GM19438 (cell line): Measurements from ENCODE around the gene ICE1.
A peak's percentile ranks its signal among the peaks of the same experiment; 100 is the strongest.
"Not testable (repeated sequence)": the region's sequence is repeated elsewhere in the genome, so short reads cannot be mapped to it uniquely, and the experiment has no call there.

Experiments used
- ATAC-seq: cut with Tn5 transposase; IDR thresholded peaks from one replicate; pipeline ENCODE4 v1.9.1; 2021; ENCODE audit warnings: low read depth; ENCODE audit not compliant: unreplicated experiment

ICE1 gene

DNA sequence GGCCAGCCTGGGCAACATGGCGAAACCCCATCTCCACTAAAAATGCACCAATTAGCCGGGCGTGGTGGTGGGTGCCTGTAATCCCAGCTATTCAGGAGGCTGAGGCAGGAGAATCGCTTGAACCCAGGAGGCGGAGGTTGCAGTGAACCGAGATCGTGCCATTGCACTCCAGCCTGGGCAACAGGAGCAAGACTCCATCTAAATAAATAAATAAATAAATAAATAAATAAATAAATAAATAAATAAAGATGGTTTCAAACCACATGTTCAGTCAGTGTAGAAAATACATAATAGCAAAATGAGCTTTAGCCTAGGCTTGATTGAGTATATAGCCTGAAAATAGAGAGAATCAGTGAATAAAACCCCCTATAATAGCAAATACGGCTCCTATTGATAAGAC, 27.4 kb upstream of the ICE1 start:
- ATAC-seq = not testable (repeated sequence)

DNA sequence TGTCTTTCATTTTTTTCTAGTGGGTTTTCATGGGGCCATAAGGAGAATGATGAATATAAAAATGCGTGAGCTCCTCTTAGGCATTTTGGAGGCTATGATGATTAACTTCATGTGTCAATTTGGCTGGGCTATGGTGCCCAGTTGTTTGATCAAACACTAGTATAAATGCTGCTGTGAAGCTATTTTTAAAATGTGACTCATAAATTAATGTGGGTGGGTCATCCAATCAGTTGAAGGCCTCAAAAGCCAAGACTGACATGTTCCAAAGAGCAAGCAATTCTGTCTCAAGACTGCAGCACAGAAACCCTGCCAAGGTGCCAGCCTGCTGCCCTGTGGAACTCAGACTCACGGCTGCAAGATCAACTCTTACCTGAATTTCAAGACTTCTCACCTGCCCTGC, 24.4 kb upstream of the ICE1 start:
- ATAC-seq = no peak

- ATAC-seq = no peak
Measured at GRCh38 chr5:5401095-5401494, 21.4 kb upstream of the ICE1 start.

- ATAC-seq = no peak
Measured at GRCh38 chr5:5403741-5404140, 18.7 kb upstream of the ICE1 start.

GRCh38 chr5:5404381-5404780, 18.1 kb upstream of the ICE1 start:
- ATAC-seq = no peak

DNA sequence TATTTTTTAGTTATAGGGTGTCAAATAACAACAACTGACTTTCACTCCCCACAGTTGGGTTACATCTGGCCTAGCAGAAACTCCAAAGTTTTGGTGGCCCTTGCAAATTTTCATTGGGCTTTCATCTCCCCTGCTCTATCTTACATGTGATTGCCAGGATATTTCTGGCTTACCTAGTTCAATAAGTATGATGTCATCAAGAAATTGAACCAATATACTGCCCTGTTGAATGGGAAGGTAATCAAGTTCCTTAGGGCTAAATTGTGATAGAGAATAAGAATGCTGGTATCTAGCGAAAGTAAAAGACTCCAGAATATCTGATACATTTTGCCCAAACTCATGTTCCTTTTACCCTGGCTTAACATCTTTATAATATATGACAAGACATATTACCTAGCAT, 17.0 kb upstream of the ICE1 start:
- ATAC-seq = no peak

- no peak for ATAC-seq
Measured at GRCh38 chr5:5407924-5408323, 14.6 kb upstream of the ICE1 start.

GRCh38 chr5:5409151-5409810, 13.2 kb upstream of the ICE1 start:
- ATAC-seq = no peak

GRCh38 chr5:5413856-5414255, 8.6 kb upstream of the ICE1 start:
- not testable (repeated sequence) for ATAC-seq

DNA sequence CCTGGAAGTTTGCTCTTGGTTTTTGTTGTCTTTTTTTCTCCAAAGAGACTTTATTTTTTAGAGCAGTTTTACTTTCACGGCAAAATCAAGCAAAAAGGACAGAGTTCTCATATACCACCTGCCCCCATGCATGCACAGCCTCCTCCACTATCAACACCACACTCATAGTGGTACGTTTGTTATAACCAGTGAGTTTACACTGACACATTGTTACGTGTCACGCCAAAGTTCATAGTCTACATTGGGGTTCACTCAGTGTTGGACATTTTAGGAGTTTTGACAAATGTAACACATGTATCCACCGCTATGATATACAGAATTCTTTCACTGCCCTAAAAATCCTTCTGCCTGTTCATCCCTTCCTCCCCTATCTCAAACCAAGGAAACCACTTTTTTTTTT, 7.5 kb upstream of the ICE1 start:
- no peak for ATAC-seq

DNA sequence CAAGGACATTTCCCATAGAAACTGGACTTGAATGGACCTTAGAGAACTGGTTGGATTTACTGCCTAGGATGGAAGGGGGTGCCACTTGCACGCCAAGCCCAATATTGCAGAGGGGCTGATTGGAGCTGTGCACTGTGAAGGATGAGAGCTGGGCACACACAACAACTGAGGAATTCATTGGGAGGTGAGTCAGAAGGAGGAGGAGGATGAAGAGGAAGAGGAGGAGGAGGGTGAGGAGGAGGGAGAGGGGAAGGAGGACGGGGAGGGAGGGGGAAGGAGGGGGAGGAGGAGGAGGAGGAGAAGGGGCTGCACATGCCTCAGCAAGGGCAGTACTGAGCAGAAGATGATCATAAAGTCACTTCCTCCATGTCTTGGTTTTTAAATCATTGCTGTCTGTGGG, 5.7 kb upstream of the ICE1 start:
- ATAC-seq = no peak

DNA sequence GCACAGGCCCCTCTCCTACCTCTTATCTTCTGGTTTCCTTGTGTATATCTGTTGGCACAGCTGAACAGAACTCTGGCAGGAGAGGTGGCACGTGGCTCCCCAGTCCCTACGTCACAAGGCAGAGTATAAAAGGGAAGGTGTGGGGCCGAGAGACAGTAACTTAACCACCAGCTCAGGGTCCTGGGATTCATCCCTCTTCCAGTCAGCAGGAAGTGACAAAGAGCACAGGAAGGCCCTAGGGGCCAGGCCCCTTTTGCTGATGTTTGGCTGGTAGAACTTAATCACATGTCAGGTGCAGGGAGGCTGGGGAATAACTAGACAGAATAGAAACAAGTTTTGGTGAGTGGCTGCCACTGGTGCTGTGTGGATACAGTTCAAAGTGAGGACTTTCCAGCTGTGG, 4.5 kb upstream of the ICE1 start:
- ATAC-seq = no peak

DNA sequence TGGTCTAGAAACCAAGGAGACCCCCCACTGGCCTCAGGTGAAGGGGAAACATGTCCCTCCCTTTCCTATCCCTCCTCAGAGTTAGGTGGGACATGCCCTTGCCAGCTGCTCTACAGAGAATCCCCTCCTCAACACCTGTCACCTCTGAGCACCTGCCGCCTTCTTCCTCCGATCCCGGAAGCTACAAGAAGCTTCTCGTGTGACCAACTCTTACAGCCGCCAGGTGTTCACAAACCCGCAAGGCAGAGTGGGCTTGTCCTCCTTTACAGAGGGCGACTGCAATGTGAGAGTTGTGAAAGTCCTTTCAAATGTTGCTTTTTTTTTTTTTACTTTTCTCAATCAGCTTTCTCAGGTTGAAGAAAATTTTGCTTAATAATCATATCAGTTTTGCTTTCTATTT, 3.7 kb upstream of the ICE1 start:
- ATAC-seq = no peak

DNA sequence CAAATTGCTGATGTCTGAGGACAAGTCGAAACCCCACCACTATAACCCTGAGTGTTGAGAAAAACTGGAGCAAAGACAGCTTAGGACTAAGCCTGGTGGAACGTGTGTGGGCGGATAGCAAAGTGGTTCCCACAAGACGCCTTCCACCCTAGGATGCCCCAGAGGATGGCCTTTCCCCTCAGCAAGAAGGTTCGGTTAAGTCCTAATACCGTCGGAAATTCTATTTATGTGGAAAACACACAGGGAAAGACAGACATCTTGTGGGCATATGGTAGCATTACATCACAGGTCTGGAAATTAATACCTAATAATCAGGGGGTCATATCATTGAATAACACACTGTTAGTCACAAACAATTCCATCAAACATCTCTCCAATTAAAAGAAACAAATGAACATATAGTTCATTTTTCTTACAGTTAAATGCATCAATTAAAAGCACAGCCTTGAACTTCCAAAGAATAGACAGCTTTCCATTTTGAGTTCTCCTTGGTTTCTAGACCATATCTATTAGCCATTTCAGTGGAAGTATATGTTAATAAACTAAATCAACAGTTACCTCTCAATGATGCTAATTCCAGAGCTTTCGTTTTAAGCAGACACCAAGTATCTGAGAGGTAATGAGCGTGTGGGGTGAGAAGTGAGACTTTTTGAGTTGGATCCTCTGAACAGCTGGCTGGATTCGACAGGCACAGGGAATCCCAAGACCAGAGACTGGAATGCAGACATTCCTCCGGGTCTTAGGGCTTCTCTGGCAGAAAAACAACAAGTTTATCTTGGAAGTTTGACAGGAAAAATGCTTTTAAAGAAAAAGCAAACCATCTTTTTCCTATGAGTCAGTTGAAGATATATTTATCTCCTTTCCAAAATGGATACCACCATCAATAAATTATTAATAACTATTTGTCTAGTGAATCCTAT, 2.9 kb upstream of the ICE1 start:
- ATAC-seq = no peak

- ATAC-seq = no peak
Measured at GRCh38 chr5:5420251-5420650, 2.2 kb upstream of the ICE1 start.

DNA sequence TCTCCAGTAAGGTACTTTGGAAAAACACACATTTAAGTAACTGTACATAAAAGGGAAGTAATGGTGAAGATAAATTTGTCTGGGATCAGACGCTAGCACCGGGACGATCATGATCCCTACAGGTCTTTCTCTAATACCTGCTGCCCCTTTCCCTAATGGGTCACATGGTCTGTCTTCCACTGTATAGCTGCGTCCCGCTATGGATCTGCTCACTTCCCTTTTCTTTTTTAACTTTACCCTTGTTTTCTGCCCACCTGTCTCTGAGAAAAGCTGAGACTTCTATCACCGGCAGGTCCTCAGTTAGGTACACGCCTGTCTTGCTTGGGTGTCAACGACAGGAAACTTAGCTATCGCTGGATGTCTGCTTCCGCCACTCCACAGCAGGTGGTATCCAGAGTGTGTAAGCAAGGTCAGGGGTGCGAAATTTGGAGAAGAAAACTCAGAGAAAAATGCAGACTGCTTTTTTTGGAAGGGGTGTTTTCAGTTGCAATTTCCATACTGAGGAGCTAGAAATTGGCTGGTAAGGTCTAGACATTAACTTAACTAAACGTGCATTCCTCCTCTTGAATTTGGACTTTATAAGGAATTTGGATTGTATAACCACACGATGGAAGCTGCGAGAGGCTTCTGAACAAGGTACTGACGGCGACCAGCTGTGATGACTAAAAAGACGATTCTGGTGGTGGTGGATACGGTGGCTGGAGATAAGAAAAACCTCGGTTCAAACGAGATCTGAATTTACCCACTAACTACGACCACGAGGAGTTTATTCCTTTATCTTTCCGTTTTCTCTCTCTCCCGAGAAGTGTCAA, 1.1 kb upstream of the ICE1 start:
- no peak for ATAC-seq

DNA sequence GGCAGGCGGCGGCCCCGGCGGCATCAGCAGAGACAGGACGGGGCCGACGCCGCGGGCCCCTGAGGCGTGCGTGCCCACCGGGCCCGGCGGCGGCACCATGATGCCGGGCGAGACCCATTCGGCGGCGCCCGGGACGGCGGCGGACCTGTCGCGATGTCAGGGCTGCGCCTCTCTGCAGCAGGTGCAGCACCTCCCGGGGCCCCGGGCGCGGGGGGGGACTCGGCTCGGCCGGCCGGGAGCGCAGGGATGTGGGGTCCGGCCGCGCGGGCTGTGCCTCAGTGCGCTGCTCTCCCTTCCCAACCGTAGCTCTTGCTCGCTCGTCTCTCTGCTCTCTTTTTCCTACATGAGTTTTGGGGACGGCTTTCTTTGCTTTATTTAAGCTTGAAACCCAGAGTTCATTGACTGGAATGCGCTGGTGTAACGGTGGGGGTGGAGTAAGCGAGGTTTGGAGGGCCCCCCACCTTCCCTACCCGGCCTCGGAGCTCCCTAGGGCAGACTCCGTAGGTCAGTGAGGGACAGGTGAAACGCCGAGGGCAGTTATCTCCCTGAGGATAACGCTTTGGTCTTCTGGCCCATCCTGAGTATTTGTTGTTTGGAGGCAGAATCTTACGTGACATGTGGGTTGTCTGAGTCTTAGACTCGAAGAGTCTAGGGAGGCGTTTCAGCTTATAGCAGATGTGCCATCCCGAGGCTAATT, 490 bp downstream of the ICE1 start:
- ATAC-seq = peak; percentile 7

- no peak for ATAC-seq
Measured at GRCh38 chr5:5423586-5423985, 1.1 kb downstream of the ICE1 start.

DNA sequence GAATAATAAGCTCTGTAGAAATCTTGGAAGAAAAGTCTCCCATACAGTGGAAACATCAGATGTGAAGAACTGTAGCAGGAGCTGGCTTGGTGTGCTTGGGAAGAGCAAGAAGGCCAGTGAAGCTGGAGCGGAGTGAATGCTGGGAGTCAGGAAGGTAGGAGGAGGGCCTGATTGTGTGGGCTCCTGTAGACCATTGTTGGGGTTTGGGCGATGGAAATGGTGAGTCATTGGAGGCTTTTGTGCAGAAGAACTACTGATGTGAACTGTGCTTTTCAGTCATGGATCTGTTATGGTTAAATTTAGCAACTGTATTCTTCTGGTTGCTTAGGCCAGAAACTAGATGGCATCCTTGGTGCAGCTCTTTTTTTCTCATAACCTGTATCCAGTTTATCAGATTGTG, 2.3 kb downstream of the ICE1 start:
- no peak for ATAC-seq

DNA sequence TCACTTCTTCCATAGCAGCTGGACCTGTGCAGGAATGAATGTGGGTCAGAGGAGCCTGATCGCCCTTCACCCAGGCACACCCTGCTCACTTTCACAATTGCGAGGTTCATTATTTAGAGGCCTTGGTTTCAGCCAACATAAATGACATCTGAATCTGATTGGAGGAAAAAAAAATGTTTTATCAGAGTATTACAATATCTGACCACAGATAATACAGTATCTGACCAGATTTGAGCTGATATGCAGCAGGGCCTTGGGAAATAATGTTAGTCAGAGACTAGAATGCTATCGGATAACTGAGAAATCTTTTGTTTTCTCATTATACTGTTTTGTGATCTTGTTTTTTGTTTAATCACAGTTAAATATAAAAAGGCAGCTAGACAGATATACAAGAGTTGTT, 7.7 kb downstream of the ICE1 start:
- no peak for ATAC-seq
